ENCODE results near the gene TMCC2. TPM values are rescaled to one million over a fixed set of nuclear protein-coding genes. Genes with fewer than 3 reads are reported as not detected.

The TMCC2 gene
- total and polyA plus RNA-seq, 2 donors (not counting 1 experiment from before 2014, with no cell fraction given), result 2.0 to 4.0 TPM

DNA sequence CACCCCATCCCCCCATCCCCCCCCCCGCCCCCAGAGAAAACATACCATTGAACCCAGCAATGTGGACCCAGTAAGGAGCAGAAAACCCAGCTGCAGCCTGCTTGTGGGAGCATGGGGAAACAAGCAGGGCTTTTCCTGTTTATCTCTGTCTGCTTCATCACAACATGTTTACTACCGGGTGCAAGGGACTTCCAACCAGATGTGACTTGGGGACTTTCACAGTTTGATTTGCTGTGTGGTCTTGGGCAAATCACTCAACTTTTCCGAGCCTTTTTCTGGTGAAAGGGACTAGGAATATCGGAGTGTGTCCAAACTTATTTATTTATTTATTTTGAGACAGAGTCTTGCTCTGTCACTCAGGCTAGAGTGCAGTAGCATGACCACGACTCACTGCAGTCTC is 3.2 kb downstream of the TMCC2 start:
- H4K20me1 ChIP-seq (ENCODE audit: control insufficient read depth, insufficient read depth, low read length, poor library complexity, severe bottlenecking), result no peaks in the 10 kb centered on the region
- POLR2A ChIA-PET, result no interaction called here
- WGBS (ENCODE audit: insufficient coverage), result 100% methylated on average over 2 of the region's 5 CpGs

DNA sequence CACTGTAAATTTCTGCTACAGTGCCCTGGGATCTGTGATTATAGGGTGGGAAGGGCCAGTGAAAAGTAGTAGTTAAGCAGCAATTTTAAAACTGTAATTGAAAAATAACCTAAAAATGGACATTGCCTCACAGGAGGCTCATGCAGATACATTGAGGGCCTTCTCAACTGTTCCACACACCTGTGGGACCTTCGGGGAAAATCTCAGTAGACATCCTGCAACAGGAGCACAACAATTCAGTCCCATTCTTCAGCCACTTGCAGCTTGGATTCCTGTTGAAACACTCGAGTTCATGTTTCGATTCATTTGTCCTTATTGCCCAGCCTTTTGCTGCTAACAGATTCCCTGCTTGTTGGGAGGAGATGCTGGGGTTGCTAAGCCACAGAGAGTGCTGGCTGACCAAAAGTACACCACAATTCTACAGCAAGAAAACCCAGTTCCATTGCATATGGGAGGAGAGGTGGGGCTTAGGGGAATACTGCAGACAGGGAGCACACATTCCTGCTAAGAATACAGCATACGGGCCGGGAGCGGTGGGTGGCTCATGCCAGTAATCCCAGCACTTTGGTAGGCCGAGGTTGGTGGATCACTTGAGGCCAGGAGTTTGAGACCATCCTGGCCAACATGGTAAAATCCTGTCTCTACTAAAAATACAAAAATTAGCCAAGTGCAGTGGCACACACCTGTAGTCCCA is 4.5 kb downstream of the TMCC2 start:
- H3K9ac ChIP-seq (ENCODE audit: low read length), result no peak overlapping the region
- H3K27ac Mint-ChIP-seq, result no peak overlapping the region
- no peak overlapping the region for H3K4me2 ChIP-seq (replicated peaks; ENCODE audit: low read depth, low read length, poor library complexity, severe bottlenecking)
- H3K4me1 Mint-ChIP-seq, result peaks cover 30% of the 10 kb centered on the region
- no peaks in the 10 kb centered on the region for H3K9me3 Mint-ChIP-seq (ENCODE audit: insufficient read depth)
- no peak overlapping the region for H3K4me3 Mint-ChIP-seq
- peaks cover 0 to 6% (median 3%) of the 10 kb centered on the region in 4 experiments for H3K27me3 ChIP-seq (replicated peaks in 1 of 4; ENCODE audit: control extremely low read depth in 1 of 4, control insufficient read depth in 3 of 4, insufficient read depth in 4 of 4, low read length in 3 of 4)
- H3K27me3 Mint-ChIP-seq, result peaks cover 14% of the 10 kb centered on the region
- POLR2A ChIA-PET, result no interaction called here
- no peak overlapping the region for H2AFZ ChIP-seq (ENCODE audit: insufficient read depth, low read depth, low read length, poor library complexity, severe bottlenecking)
- H3K36me3 ChIP-seq (replicated peaks in 1 of 2; ENCODE audit: control extremely low read depth in 1 of 2, control insufficient read depth in 1 of 2, extremely low read depth in 1 of 2, insufficient read depth in 2 of 2, low read length in 1 of 2), result no peaks in the 10 kb centered on the region
- H3K4me1 ChIP-seq (ENCODE audit: control insufficient read depth in 2 of 2, insufficient read depth in 2 of 2, low read length in 2 of 2), result peaks cover 14 to 27% of the 10 kb centered on the region in 2 donors
- no peaks in the 10 kb centered on the region for H4K20me1 ChIP-seq (ENCODE audit: control insufficient read depth, insufficient read depth, low read length, poor library complexity, severe bottlenecking)
- ATAC-seq (ENCODE audit: low read depth), result no peak
- no peaks in the 10 kb centered on the region for H3K79me2 ChIP-seq (ENCODE audit: control insufficient read depth, insufficient read depth, low read length)
- DNase-seq, result no peak
- no peaks in the 10 kb centered on the region for H3K9me3 ChIP-seq (ENCODE audit: control extremely low read depth in 1 of 3, control insufficient read depth in 2 of 3, insufficient read depth in 1 of 3, low read length in 2 of 3)
- intact Hi-C loops (cut with micrococcal nuclease), result no loop called here
- WGBS (ENCODE audit: insufficient coverage), result 88% methylated on average over 7 of the region's 7 CpGs
- no peak for TF ChIP-seq EZH2 (IDR thresholded peaks at IDR 0.05; ENCODE audit: borderline replicate concordance, insufficient read depth, low read depth, low read length, poor library complexity, severe bottlenecking)
- TF ChIP-seq, protein P1, sequence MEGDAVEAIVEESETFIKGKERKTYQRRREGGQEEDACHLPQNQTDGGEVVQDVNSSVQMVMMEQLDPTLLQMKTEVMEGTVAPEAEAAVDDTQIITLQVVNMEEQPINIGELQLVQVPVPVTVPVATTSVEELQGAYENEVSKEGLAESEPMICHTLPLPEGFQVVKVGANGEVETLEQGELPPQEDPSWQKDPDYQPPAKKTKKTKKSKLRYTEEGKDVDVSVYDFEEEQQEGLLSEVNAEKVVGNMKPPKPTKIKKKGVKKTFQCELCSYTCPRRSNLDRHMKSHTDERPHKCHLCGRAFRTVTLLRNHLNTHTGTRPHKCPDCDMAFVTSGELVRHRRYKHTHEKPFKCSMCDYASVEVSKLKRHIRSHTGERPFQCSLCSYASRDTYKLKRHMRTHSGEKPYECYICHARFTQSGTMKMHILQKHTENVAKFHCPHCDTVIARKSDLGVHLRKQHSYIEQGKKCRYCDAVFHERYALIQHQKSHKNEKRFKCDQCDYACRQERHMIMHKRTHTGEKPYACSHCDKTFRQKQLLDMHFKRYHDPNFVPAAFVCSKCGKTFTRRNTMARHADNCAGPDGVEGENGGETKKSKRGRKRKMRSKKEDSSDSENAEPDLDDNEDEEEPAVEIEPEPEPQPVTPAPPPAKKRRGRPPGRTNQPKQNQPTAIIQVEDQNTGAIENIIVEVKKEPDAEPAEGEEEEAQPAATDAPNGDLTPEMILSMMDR (IDR thresholded peaks at IDR 0.05), result no peak
- H3K4me3 ChIP-seq (ENCODE audit: control extremely low read depth in 1 of 5, extremely low read depth in 1 of 5, insufficient read depth in 1 of 5, low read depth in 2 of 5, low read length in 4 of 5), result no peak overlapping the region
- CTCF ChIA-PET, result interaction anchor here (0.6 to 2.4 kb wide), 3 partner anchors 24 to 140 kb away, joined by 4 to 9 read pairs (median 6); no protein-coding TSS in a partner anchor
- no peak overlapping the region for H3K27ac ChIP-seq (ENCODE audit: low read length in 2 of 2)

More for the DNA sequence above, 3.2 kb downstream of the TMCC2 start:
- Mint-ChIP-seq H3K27me3 (peaks cover 12% of the 10 kb centered on the region), H3K4me1 (peaks cover 35% of the 10 kb centered on the region), H3K9me3 (ENCODE audit: insufficient read depth) (no peaks in the 10 kb centered on the region), H3K4me3 (no peak overlapping the region), H3K27ac (no peak overlapping the region)
- H3K79me2 ChIP-seq (ENCODE audit: control insufficient read depth, insufficient read depth, low read length), result no peaks in the 10 kb centered on the region
- H3K4me3 ChIP-seq (ENCODE audit: control extremely low read depth in 1 of 5, extremely low read depth in 1 of 5, insufficient read depth in 1 of 5, low read depth in 2 of 5, low read length in 4 of 5), result no peak overlapping the region
- H2AFZ ChIP-seq (ENCODE audit: insufficient read depth, low read depth, low read length, poor library complexity, severe bottlenecking), result no peak overlapping the region
- TF ChIP-seq EZH2 (IDR thresholded peaks at IDR 0.05; ENCODE audit: borderline replicate concordance, insufficient read depth, low read depth, low read length, poor library complexity, severe bottlenecking), result no peak
- TF ChIP-seq, protein P1 (IDR thresholded peaks at IDR 0.05), result no peak
- no peak overlapping the region for H3K27ac ChIP-seq (ENCODE audit: low read length in 2 of 2)
- no peaks in the 10 kb centered on the region for H3K36me3 ChIP-seq (replicated peaks in 1 of 2; ENCODE audit: control extremely low read depth in 1 of 2, control insufficient read depth in 1 of 2, extremely low read depth in 1 of 2, insufficient read depth in 2 of 2, low read length in 1 of 2)
- H3K9ac ChIP-seq (ENCODE audit: low read length), result no peak overlapping the region
- no peak for ATAC-seq (ENCODE audit: low read depth)
- no peak for DNase-seq
- CTCF ChIA-PET, result interaction anchor here (1.8 to 4.5 kb wide), 3 partner anchors 26 to 242 kb away, joined by 4 to 135 read pairs (median 19); no protein-coding TSS in a partner anchor
- H3K9me3 ChIP-seq (ENCODE audit: control extremely low read depth in 1 of 3, control insufficient read depth in 2 of 3, insufficient read depth in 1 of 3, low read length in 2 of 3), result no peaks in the 10 kb centered on the region
- no peak overlapping the region for H3K4me2 ChIP-seq (replicated peaks; ENCODE audit: low read depth, low read length, poor library complexity, severe bottlenecking)
- intact Hi-C loops (cut with micrococcal nuclease), result no loop called here
- peaks cover 0 to 14% (median 2%) of the 10 kb centered on the region in 4 experiments for H3K27me3 ChIP-seq (replicated peaks in 1 of 4; ENCODE audit: control extremely low read depth in 1 of 4, control insufficient read depth in 3 of 4, insufficient read depth in 4 of 4, low read length in 3 of 4)
- peaks cover 17 to 33% of the 10 kb centered on the region in 2 donors for H3K4me1 ChIP-seq (ENCODE audit: control insufficient read depth in 2 of 2, insufficient read depth in 2 of 2, low read length in 2 of 2)
